Measurements from ENCODE around the gene PTPN12. TPM values are rescaled to one million over a fixed set of nuclear protein-coding genes. Genes with fewer than 3 reads are reported as not detected.

The PTPN12 gene
- polyA plus RNA-seq, 6 donors from 2014 or later, result 1.2 to 5.6 (median 3.0) TPM

DNA sequence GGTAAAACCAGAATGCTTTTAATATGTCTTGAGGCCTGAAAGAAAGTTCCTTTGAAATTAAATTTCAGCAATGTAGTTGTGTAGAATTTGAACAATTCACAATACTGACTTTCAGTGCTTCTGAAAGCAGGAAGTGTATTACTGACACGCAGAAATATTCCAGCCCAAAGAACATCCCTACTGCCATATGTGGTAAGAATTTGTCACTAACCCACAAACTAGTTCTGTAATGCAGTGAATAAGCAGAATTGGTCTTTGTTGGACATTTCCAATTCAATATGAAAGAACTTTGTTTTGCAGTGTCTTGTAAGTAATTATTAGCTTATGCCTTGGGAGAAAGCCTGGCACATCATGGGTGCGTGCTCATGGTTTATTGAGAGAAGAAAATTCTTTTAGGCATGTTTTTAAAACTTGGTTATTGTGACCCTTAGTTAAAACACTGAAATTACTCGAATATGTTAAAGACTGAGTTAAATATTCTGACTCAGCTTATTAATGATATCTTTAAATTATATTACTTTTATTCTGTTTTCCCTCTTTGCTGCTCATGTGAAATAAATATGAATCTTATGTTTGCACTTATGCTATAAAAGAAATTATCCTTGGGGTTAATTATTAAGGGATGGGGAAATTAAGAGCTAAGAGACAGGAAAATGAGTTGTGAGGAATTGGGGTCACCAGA, 33.4 kb downstream of the PTPN12 start:
- ATAC-seq (ENCODE audit: low read depth in 2 of 2), result peak in 1 of 2 donors; percentile 51
- H3K27ac Mint-ChIP-seq, result no peak overlapping the region
- no peaks in the 10 kb centered on the region for H3K27me3 Mint-ChIP-seq
- peaks cover 8% of the 10 kb centered on the region in 2 donors for H3K36me3 Mint-ChIP-seq
- no peak overlapping the region for H3K4me3 Mint-ChIP-seq
- no peak for DNase-seq
- H3K4me1 Mint-ChIP-seq, result peaks cover 0 to 12% (median 5%) of the 10 kb centered on the region in 3 donors
- H3K9me3 Mint-ChIP-seq, result no peaks in the 10 kb centered on the region

DNA sequence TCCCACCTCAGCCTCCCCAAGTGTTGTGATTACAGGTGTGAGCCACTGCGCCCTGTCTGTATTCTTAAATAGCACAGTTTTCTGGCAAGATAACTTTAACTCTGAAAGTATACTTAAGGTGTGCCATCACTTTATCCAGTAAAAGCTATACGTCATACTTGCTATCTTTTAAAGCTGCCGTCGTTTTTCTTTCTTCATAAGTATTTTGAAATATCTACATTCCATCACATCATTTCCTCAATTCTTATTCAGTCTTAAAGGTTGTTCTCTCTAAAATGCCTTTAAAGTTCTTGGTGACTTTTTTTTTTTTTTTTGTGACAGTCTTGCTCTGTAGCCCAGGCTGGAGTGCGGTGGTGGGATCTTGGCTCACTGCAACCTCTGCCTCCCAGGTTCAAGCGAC, 34.7 kb downstream of the PTPN12 start:
- Mint-ChIP-seq H3K4me1 (peaks cover 0 to 7% (median 5%) of the 10 kb centered on the region in 3 donors), H3K27me3 (no peaks in the 10 kb centered on the region), H3K36me3 (peaks cover 8% of the 10 kb centered on the region in 2 donors), H3K4me3 (no peak overlapping the region), H3K9me3 (no peaks in the 10 kb centered on the region), H3K27ac (no peak overlapping the region)
- ATAC-seq (ENCODE audit: low read depth in 2 of 2) (no peak), DNase-seq (no peak)

DNA sequence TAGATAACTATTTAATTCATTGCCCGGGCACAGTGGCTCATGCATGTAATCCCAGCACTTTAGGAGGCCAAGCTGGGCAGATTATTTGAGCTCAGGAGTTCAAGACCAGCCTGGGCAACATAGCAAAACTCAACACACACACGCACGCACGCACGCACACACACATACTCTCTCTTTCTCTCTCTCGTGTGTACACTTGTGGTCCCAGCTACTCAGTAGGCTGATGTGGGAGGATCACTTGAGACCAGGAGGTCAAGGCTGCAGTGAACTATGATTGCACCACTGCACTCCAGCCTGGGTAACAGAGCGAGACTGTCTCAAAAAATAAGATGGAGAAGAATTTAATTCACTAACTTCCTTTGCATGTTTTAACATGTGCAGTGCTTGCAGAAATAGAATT, 38.1 kb downstream of the PTPN12 start:
- Mint-ChIP-seq H3K36me3 (peaks cover 8% of the 10 kb centered on the region in 2 donors), H3K4me1 (peaks cover 0 to 7% (median 5%) of the 10 kb centered on the region in 3 donors), H3K4me3 (no peak overlapping the region), H3K27ac (peak overlapping the region in 1 of 6 donors; percentile 15), H3K27me3 (no peaks in the 10 kb centered on the region), H3K9me3 (no peaks in the 10 kb centered on the region)
- DNase-seq (no peak), ATAC-seq (ENCODE audit: low read depth in 2 of 2) (no peak)

DNA sequence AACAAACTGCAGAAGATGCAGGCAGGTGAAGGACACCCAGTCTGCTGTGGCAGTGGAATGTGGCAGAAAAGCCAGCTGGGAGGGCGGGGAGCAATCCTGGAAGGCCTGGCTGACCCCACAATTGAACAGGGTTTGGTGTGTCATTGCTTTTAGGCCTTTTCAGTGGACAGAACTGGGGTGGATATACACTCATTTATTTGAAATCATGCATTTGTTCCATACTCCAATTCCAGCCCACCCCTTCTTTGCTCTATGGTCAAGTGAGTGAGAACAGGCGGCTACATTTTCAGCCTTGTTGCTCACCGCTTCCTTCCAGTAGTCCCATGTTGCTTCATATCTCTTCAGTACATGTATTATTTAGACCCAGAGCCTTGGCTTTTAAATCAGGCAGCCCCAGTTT, 39.8 kb downstream of the PTPN12 start:
- DNase-seq, result no peak
- no peak for ATAC-seq (ENCODE audit: low read depth in 2 of 2)
- Mint-ChIP-seq H3K9me3 (no peaks in the 10 kb centered on the region), H3K27ac (peak overlapping the region in 1 of 6 donors; percentile 21), H3K4me3 (no peak overlapping the region), H3K36me3 (peaks cover 8% of the 10 kb centered on the region in 2 donors), H3K27me3 (no peaks in the 10 kb centered on the region), H3K4me1 (peaks cover 0 to 7% (median 5%) of the 10 kb centered on the region in 3 donors)

DNA sequence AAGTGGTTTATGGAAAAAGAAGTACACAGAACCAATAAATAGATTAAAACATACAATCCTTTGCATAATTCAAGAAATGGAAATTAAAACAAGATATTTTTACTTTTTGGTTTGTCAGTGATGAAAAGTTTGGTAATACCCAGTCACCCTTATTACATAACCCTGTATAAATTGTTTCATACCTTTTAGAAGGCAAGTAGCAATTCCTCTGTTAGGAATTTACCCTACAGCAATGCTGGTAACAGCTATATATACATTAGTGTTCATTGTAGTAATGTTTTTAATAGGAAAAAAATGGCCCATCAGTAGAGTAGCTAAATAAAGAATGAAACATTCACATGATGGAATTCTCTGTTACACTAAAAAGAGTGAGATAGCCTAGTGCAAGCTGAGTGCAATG, 42.7 kb downstream of the PTPN12 start:
- Mint-ChIP-seq H3K9me3 (no peaks in the 10 kb centered on the region), H3K27ac (no peak overlapping the region), H3K4me1 (peaks cover 0 to 5% (median 0%) of the 10 kb centered on the region in 3 donors), H3K27me3 (no peaks in the 10 kb centered on the region), H3K4me3 (no peak overlapping the region), H3K36me3 (peaks cover 0 to 5% of the 10 kb centered on the region in 2 donors)
- no peak for ATAC-seq (ENCODE audit: low read depth in 2 of 2)
- DNase-seq, result no peak

DNA sequence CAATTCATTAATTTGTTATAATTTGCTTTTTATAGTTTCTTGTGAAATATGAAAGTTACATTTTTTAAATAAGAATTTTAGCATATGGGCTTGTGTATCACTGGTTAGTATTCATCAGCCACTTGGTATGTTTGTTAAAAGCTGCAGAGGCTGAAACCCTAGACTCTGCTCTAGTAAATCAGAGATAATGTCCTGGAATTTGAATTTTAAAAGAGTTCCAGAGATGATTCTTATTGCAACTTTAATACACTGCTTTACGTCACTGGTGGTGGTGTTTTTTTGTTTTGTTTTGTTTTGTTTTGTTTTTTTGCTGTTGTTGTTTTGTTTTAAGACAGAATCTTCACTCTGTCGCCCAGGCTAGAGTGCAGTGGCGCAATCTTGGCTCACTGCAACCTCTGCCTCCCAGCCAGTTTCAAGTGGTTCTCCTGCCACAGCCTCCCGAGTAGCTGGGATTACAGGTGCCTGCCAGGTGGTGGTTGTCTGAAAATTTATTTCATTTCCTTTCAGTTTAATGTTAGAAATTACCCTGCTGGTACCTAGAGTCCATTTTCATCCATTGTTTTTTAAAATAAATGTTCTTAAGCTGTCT, 43.8 kb downstream of the PTPN12 start:
- Mint-ChIP-seq H3K4me1 (no peaks in the 10 kb centered on the region), H3K27ac (no peak overlapping the region), H3K4me3 (no peak overlapping the region), H3K9me3 (no peaks in the 10 kb centered on the region), H3K36me3 (peaks cover 0 to 5% of the 10 kb centered on the region in 2 donors), H3K27me3 (no peaks in the 10 kb centered on the region)
- DNase-seq, result no peak
- ATAC-seq (ENCODE audit: low read depth in 2 of 2), result no peak

DNA sequence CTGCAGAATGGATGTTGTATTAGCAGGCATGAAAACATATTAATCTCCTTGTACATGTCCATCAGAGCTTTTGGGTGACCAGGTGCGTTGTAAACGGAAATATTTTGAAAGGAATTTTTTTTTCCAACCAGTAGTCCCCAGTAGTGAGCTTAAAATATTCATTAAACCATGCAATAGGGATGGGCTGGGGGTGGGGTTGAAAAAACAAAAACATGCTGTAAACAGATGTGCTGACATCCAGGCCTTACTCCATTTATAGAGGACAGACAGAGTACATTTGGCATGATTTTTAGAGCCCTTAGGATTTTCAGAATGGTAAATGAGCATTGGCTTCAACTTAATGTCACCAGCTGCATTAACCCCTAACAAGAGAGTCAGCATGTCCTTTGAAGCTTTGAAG, 50.2 kb downstream of the PTPN12 start:
- ATAC-seq (ENCODE audit: low read depth in 2 of 2), result no peak
- H3K9me3 Mint-ChIP-seq, result no peaks in the 10 kb centered on the region
- peaks cover 5 to 11% of the 10 kb centered on the region in 2 donors for H3K36me3 Mint-ChIP-seq
- no peak overlapping the region for H3K4me3 Mint-ChIP-seq
- no peaks in the 10 kb centered on the region for H3K4me1 Mint-ChIP-seq
- no peaks in the 10 kb centered on the region for H3K27me3 Mint-ChIP-seq
- DNase-seq, result no peak
- no peak overlapping the region for H3K27ac Mint-ChIP-seq

DNA sequence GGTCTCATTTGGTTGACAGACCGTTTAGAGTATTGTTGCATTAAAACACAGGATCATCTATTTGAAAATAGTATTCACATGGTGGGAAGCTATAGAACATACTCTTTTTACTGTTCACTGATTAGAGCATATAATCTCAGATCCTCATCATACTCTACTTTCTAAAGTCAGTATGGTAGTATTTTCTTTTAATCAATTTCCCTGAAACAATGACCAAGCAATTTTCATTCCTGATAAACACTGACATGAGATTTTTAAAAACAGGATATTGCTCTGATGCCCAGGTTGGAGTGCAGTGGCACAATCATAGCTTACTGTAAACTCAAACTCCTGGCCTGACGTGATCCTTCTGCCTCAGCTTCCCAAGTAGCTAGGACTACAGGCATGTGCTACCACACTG, 63.9 kb downstream of the PTPN12 start:
- H3K36me3 Mint-ChIP-seq, result peaks cover 0 to 6% of the 10 kb centered on the region in 2 donors
- H3K4me3 Mint-ChIP-seq, result no peak overlapping the region
- DNase-seq, result no peak

DNA sequence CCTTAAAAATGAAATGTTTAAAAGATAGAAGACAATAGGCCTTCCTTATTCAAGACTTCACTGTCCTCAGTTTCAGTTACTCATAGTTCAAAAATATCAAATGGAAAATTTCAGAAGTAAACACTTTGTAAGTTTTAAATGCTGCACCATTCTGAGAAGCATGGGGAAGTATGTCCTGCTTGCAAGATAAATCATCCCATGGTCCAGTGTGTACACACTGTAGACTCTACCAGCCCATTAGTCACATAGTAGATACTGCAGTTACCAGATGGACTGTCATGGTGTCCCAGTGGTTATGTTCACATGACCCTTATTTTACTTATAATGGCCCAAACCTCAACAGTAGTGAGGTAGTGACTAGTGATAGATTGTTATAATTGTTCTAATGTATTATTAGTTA, 69.5 kb downstream of the PTPN12 start:
- Mint-ChIP-seq H3K4me3 (no peak overlapping the region), H3K36me3 (peaks cover 8 to 14% of the 10 kb centered on the region in 2 donors), H3K27me3 (no peaks in the 10 kb centered on the region), H3K27ac (peak overlapping the region in 1 of 6 donors; percentile 34), H3K9me3 (peaks cover 0 to 2% (median 0%) of the 10 kb centered on the region in 7 donors), H3K4me1 (no peaks in the 10 kb centered on the region)
- no peak for DNase-seq
- ATAC-seq (ENCODE audit: low read depth in 2 of 2), result no peak

More for the DNA sequence above, 63.9 kb downstream of the PTPN12 start:
- no peak for ATAC-seq (ENCODE audit: low read depth in 2 of 2)
- Mint-ChIP-seq H3K4me1 (no peaks in the 10 kb centered on the region), H3K9me3 (no peaks in the 10 kb centered on the region), H3K27ac (no peak overlapping the region), H3K27me3 (no peaks in the 10 kb centered on the region)

DNA sequence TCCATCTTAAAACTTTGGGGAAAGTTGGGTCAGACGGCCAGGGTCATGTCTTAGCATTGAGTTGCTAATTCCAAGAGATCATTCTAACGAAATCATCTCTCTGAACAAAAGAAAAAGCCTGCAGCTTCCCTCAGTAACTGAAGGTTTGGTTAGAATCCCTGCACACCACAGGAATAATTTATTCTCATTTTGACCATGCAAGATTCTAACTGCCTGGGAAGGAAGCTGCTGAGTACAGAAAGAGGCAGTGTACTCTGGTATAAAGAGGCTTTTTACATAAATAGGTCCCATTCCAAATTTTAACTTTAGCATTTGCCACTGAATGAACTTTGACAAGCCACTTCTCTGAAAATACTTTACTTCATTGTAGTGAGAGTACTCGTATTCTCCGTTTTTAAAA, 82.2 kb downstream of the PTPN12 start:
- no peaks in the 10 kb centered on the region for H3K36me3 Mint-ChIP-seq
- no peaks in the 10 kb centered on the region for H3K27me3 Mint-ChIP-seq
- no peak overlapping the region for H3K4me3 Mint-ChIP-seq
- DNase-seq (no peak), ATAC-seq (ENCODE audit: low read depth in 2 of 2) (no peak)
- peaks cover 0 to 5% (median 0%) of the 10 kb centered on the region in 3 donors for H3K4me1 Mint-ChIP-seq
- H3K27ac Mint-ChIP-seq, result no peak overlapping the region
- no peaks in the 10 kb centered on the region for H3K9me3 Mint-ChIP-seq

DNA sequence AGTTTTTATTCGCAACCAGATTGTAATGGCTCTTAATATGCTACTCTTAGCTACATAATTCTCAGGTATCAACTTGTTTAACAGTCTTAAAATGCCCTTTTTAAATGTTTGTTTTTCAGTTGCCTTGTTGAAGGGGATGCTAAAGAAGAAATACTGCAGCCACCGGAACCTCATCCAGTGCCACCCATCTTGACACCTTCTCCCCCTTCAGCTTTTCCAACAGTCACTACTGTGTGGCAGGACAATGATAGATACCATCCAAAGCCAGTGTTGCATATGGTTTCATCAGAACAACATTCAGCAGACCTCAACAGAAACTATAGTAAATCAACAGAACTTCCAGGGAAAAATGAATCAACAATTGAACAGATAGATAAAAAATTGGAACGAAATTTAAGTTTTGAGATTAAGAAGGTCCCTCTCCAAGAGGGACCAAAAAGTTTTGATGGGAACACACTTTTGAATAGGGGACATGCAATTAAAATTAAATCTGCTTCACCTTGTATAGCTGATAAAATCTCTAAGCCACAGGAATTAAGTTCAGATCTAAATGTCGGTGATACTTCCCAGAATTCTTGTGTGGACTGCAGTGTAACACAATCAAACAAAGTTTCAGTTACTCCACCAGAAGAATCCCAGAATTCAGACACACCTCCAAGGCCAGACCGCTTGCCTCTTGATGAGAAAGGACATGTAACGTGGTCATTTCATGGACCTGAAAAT, 89.7 kb downstream of the PTPN12 start:
- ATAC-seq (ENCODE audit: low read depth in 2 of 2) (no peak), DNase-seq (no peak)
- peak overlapping the region in 2 of 6 donors; percentile 2 to 42 for H3K27ac Mint-ChIP-seq
- peaks cover 0 to 8% of the 10 kb centered on the region in 2 donors for H3K36me3 Mint-ChIP-seq
- no peaks in the 10 kb centered on the region for H3K9me3 Mint-ChIP-seq
- no peaks in the 10 kb centered on the region for H3K4me1 Mint-ChIP-seq
- no peaks in the 10 kb centered on the region for H3K27me3 Mint-ChIP-seq
- H3K4me3 Mint-ChIP-seq, result no peak overlapping the region

DNA sequence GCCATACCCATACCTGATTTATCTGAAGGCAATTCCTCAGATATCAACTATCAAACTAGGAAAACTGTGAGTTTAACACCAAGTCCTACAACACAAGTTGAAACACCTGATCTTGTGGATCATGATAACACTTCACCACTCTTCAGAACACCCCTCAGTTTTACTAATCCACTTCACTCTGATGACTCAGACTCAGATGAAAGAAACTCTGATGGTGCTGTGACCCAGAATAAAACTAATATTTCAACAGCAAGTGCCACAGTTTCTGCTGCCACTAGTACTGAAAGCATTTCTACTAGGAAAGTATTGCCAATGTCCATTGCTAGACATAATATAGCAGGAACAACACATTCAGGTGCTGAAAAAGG, 90.2 kb downstream of the PTPN12 start:
- H3K36me3 Mint-ChIP-seq, result peaks cover 0 to 8% of the 10 kb centered on the region in 2 donors
- DNase-seq, result no peak
- no peak overlapping the region for H3K4me3 Mint-ChIP-seq
- no peak overlapping the region for H3K27ac Mint-ChIP-seq
- no peaks in the 10 kb centered on the region for H3K4me1 Mint-ChIP-seq
- no peaks in the 10 kb centered on the region for H3K9me3 Mint-ChIP-seq
- H3K27me3 Mint-ChIP-seq, result no peaks in the 10 kb centered on the region
- ATAC-seq (ENCODE audit: low read depth in 2 of 2), result no peak

DNA sequence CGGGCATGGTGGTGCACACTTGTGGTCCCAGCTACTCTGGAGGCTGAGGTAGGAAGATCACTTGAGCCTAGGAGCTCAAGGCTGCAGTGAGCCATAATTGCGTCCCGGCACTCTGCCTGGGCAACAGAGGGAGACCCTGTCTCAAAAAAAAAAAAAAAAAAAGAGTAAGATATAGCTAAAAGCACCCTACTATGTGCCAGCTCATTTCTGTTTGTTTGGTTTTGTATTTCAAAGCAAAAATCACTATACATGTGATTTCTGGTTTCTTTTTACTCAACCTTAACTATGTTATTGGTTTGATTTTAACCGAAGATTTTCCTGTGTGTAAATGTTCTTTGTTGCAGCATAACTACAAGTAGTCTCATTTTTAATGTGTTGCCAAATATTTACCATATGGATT, 92.7 kb downstream of the PTPN12 start:
- H3K27ac Mint-ChIP-seq, result peak overlapping the region in 1 of 6 donors; percentile 66
- H3K4me3 Mint-ChIP-seq, result no peak overlapping the region
- no peak for ATAC-seq (ENCODE audit: low read depth in 2 of 2)
- no peak for DNase-seq
- H3K4me1 Mint-ChIP-seq, result no peaks in the 10 kb centered on the region
- H3K9me3 Mint-ChIP-seq, result no peaks in the 10 kb centered on the region
- H3K36me3 Mint-ChIP-seq, result peaks cover 0 to 8% of the 10 kb centered on the region in 2 donors
- H3K27me3 Mint-ChIP-seq, result no peaks in the 10 kb centered on the region

DNA sequence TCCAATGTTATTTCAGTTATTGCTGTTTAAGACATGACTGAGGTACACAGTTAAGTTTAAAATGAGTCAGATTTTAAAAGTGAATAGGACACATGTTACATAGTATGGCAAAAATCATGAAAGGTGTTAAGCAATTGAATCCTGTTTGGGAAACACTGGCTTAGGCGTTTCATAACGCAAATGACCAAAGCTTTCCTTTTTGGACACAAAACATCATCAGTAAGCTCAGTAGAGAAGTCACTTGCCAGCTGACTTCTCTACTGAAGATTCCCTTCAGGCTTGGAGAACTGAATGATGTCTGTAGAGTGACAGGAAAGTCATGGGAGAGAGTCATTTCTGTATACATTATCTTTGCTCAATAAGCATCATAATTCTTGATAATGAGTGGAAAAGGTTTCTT, 94.7 kb downstream of the PTPN12 start:
- no peaks in the 10 kb centered on the region for H3K27me3 Mint-ChIP-seq
- H3K4me1 Mint-ChIP-seq, result no peaks in the 10 kb centered on the region
- H3K4me3 Mint-ChIP-seq, result no peak overlapping the region
- DNase-seq (no peak), ATAC-seq (ENCODE audit: low read depth in 2 of 2) (no peak)
- H3K9me3 Mint-ChIP-seq, result no peaks in the 10 kb centered on the region
- no peak overlapping the region for H3K27ac Mint-ChIP-seq
- H3K36me3 Mint-ChIP-seq, result peaks cover 0 to 5% of the 10 kb centered on the region in 2 donors

All from naive B cell (primary cell).